NCI-H748 (cell line): Measurements from ENCODE around the gene RANBP17.
"Not testable (repeated sequence)": the region's sequence is repeated elsewhere in the genome, so short reads cannot be mapped to it uniquely, and the experiment has no call there.

Source experiments
- DNase-seq: peaks from one replicate; lab custom pipeline; 2025; ENCODE audit not compliant: unreplicated experiment; lab: John Stamatoyannopoulos, UW

The RANBP17 gene

DNA sequence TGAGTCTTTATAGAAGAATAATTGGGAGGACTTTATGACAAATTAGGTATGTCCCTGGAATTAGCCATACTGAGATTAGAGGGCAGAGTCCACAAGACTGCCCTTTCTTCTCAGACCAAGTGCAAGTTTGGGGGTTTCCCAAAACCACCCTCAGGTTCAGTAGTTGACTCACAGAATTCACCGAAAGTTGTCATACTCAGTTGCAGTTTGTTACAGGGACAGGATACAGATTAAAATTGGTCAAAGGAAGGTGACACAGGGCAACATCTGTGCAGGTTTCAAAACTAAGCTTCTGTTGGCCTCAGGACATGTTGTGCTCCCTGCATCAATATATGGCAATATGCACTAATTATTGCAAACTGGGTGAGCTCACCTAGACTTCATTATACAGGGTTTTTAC is 3.8 kb downstream of the RANBP17 start:
- no peak for DNase-seq

DNA sequence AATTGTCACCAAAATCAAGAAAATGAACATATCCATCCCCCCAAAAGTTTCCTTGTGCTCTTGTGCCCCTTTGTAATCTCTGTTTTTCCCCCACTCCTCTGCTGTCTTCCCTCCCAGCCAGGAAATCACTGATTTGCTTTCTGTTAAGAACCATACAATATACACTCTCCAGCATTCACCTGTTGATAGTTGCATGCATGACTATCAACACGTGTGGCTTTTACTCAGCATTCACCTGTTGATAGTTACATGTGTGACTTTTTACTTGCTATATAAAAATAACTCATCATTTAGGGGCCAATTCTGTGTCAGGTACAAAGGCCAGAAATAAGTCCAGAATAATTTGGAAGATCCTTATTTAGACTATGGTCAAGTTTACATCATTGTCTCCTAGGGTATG is 6.0 kb downstream of the RANBP17 start:
- no peak for DNase-seq

DNA sequence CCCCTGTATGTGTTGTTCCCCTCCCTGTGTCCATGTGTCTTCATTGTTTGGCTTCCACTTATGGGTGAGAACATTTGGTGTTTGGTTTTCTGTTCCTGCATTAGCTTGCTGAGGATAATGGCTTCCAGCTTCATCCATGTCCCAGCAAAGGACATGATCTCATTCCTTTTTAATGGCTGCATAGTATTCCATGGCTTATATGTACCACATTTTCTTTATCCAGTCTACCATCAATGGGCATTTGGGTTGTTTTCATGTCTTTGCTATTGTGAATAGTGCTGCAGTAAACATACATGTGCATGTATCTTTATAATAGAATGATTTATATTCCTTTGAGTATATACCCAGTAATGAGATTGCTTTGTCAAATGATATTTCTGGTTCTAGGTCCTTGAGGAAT is 8.6 kb downstream of the RANBP17 start:
- not testable (repeated sequence) for DNase-seq

DNA sequence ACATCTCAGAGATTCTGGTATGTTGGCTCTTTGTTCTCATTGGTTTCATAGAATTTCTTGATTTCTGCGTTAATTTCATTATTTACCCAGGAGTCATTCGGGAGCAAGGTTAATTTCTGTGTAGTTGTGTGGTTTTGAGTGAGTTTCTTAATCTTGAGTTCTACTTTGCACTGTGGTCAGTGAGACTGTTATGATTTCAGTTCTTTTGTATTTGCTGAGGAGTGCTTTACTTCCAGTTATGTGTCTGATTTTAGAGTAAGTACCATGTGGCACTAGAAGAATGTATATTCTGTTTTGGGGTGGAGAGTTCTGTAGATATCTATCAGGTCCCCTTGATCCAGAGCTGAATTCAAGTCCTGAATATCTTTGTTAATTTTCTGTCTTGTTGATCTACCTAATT is 12.2 kb downstream of the RANBP17 start:
- no peak for DNase-seq

DNA sequence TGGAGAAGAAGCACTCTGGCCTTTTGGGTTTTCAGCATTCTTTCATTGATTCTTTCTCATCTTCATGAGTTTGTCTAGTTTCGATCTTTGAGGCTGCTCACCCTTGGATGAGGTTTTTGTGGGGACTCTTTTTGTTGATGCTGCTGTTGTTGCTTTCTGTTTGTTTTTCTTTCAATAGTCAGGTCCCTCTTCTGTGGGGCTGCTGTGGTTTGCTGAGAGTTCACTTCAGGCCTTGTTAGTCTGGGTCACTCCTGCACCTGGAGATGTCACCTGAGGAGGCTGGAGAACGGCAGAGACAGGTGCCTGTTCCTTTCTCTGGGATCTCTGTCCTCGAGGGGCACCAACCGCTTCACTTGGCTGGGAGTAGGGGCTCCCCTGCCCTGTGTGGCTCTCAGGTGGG is 14.0 kb downstream of the RANBP17 start:
- DNase-seq = no peak

DNA sequence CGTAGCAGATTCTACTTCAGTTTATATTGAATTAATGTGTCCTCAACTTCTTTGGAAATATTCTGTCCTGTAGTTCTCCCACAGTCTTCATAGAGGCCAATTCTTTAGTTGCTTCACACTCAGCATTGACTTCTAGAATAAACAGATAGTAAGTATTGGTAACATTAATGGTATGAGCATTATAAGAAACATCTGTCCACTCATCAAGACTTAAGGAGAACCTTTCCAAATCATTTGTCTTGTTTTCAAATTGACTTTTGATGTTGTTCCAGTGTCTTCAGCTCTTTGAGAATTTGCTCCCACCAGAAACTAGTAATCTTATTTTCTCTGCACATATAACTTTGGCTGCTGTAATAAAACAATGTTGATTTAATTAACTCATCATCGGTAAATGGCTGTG is 18.3 kb downstream of the RANBP17 start:
- DNase-seq = no peak

DNA sequence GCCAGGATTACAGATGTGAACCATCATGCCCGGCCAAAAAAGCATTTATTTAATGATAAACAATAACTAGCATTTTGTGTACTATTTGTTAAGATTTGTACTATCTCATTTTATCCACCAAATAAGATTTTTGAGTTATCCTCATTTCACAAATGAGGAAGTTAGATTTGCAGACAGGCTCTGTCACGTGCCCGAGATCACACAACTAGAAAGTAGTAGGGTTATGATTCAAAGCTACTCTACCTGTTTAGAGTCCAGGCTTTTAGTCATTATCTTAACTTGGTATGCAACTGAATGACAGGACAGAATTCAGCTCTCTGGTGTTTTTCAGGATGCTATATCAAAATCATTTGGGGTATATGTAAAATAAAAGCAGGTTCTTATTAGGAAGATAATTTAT is 20.5 kb downstream of the RANBP17 start:
- no peak for DNase-seq

DNA sequence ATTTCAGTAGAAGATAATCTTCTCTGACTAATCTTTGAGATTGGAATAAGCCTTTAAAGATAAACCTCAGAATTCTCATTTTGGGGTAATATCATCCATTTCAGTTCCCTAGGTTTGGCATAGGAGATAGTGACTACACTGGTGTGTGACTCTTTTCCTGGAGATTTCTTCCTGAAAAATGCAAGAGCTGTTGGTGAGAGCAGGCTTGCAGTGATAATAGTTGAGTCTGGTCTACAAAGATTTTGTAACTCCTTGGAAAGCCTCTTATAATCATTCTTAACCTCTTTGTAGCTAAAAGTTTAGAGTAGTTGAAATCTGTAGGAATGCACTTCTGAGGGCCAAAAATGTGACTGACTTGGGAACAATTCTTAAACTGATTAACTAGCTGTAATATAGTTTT is 23.4 kb downstream of the RANBP17 start:
- DNase-seq = no peak

DNA sequence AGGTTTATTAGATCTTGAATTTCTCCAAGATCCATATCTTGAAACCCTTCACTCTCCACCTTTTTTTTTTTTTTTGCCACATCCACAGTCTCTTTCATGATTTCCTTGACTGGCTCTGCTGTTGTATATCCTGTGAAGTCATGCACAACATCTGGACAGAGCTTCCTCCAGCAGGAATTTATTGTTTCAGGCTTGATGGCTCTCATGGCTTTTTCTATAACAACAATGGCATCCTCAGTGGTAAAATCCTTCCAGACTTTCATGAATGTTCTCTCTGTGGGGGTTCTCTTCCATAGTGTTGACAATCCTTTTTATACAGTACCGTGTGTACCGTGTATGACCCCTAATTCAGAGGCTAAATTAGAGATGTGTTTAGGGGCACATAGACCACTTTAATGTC is 24.0 kb downstream of the RANBP17 start:
- no peak for DNase-seq

DNA sequence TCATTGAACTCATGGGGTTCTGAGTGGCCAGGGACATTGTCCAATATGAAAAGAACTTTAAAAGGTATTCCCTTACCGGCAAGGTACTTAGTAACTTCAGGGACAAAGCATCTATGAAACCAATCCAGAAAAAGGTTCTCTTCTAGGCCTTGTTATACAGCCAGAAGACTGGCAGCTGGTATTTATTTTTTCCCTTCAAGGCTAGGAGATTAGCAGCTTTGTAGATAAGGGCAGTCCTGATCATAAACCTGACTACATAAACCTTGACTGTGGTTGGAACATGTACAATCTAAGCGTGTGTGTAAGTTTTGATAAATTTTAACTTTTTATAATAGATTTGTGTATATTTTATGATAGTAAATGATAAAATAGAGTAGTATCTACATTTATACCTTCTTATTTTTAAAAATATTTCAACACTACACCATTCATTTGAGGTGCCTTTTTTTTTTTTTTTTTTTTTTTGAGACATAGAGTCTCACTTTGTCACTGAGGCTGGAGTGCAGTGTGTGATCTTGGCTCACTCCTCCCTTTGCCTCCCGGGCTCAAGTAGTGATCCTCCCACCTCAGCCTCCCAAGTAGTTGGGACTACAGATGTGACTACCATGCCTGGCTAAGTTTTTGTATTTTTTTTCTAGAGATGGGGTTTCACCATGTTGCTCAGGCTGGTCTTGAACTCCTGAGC is 24.5 kb downstream of the RANBP17 start:
- DNase-seq = no peak

DNA sequence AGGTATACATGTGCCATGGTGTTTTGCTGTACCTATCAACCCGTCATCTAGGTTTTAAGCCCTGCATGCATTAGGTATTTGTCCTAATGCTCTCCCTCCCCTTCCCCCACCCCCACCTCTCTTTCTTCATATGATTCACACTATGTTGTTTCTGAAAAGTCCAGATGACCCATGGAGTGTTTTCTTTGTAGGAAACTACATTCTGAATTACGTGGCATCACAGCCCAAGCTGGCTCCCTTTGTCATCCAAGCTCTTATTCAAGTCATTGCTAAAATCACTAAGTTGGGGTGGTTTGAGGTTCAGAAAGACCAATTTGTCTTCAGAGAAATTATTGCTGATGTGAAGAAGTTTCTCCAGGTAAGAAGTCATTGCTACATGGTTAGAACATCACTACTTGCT is 30.4 kb downstream of the RANBP17 start:
- no peak for DNase-seq

DNA sequence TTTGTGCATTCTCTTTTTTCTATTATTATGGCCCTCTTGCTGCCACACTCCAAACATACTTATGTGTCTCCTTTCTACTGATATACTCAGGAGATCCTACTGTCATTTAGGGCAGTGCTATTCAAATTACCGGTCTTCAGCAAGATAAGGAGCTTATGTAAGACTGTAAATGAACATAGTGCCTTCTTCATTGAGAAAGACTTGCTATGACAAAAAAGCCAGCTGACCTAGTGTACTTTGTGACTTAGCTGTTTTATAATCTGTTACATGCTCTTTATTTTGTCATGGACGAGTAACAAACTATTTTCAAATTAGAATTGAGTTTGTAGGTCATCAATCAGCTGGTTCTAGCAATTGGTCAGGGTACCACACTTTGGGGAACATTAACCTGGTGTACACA is 32.8 kb downstream of the RANBP17 start:
- no peak for DNase-seq

DNA sequence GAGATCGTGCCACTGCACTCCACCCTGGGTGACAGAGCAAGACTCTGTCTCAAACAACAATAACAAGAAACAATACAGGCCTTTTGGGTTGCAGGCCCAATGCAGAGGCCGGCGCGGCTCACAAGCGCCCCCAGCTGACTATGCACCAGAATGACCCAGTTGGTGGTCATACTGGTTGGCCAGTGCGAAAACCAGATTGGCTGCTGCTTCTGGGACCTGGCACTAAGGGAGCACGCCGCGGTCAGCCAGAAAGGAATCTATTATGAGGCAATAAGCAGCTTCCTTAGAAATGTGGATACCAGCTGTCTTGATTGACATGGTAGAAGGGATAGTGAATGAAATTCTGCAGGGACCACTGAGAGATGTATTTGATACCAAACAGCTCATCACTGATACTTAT is 35.0 kb downstream of the RANBP17 start:
- no peak for DNase-seq

DNA sequence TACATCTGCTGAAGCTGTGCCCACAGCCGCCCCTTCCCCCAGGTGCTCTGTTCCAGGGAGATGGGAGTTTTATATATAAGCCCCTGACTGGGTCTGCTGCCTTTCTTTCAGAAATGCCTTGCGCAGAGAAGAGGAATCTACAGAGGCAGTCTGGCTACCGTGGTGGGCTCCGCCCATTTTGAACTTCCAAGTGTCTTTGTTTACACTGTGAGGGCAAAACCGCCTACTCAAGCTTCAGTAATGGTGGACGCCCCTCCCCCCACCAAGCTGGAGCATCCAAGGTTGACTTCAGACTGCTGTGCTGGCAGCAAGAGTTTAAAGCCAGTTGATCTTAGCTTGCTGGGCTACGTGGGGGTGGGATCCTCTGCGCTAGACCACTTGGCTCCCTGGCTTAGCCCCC is 41.3 kb downstream of the RANBP17 start:
- no peak for DNase-seq

DNA sequence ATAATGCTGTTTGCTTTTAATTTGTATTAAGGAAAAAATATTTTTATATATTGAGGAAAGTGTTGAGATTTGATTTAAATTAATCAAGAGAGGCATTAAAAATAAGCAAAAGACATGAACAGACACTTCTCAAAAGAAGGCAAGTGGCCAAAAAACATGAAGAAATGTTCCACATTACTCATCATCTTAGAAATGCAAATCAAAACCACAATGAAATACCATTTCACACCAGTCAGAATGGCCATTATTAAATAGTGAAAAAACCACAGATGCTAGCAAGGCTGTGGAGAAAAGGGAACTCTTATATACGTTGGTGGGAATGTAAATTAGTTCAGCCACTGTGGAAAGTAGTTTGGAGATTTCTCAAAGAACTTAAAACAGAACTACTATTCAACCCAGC is 45.9 kb downstream of the RANBP17 start:
- DNase-seq = no peak

DNA sequence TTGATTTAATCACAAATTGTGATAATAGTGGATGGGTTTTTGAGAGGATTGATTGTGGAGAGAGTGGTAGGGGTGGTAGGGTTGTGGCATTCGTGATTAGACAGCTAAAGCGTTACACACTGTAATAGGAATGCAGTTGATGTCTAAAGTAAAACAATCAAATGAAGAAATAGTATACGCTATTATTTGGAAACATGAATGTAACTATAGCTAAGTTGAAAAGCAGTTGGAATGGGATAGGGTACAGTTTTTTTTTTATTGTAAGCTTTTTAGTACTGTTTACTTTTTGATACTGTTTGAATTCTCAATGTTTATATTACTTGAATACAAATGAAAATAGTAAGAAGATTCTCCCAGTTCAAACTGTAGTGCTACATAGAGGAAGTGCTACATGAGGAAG is 51.8 kb downstream of the RANBP17 start:
- DNase-seq = no peak

DNA sequence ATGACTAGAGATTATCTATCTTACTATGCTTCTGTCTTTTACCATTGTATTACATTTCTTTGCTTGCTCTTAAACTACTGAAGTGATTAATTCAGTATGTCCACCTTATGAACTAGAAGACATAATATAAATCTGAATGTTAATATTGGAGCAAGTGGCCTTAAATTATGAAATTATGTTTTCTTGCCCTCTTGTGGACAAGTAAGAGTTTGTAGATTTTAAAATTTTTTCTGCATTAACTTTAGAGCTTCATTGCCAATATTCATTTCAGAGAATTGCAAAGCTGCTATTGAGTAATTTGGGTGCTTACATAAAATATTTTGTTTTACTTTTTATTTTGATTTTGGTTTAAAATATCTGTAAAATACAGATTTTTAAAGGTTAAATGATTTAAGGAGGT is 55.3 kb downstream of the RANBP17 start:
- no peak for DNase-seq

DNA sequence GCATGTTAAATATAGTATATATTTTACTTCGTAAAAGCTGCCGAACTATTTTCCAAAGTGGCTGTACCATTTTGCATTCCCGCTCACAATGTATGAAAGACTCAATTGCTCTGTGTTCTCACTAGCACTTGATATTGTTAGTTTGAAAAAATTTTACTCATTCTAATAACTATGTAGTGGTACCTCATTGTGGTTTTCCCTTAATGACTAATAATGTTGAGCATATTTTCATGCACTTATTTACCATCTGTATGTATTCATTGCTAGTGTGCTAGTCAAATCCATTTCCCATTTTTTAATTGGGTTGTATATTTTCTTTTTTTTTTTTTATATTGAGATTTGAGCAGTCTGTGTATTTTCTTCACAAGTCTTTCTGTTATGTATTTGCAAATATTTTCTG is 58.4 kb downstream of the RANBP17 start:
- DNase-seq = no peak

DNA sequence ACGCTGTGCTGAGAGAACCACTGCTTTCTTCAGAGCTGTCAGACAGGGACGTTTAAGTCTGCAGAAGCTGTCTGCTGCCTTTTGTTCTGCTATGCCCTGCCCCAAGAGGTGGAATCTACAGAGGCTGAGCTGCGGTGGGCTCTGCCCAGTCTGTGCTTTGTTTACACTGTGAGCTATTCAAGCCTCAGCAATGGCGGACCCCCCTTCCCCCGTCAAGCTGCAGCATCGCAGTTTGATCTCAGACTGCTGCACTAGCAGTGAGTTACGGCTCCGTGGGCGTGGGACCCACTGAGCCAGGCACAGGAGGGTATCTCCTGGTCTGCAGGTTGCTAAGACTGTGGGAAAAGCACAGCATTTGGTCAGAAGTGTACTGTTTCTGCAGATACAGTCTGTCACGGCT is 60.5 kb downstream of the RANBP17 start:
- DNase-seq = not testable (repeated sequence)

DNA sequence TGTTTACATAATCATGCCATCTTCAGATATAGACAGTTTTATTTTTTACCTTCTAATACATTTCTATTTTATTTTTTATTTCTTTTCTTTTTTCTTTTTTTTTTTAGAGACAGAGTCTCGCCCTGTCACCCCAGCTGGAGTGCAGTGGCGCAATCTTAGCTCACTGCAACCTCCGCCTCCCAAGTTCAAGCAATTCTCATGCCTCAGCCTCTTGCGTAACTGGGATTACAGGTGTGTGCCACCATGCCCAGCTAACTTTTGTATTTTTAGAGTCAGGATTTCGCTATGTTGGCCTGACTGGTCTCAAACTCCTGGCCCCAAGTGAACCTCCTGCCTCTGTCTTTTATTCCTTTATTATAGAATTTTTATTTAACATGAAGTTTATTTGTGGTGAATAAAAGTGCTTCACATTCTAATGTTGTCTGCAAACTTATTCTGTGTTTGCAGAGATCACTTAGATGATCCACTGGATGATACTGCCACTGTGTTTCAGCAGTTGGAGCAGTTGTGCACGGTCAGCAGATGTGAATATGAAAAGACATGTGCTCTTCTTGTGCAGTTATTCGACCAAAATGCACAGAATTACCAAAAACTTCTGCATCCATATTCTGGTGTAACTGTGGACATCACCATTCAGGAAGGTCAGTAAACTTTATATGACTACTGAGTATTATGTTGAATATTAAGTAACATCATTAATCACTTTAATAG is 62.2 kb downstream of the RANBP17 start:
- DNase-seq = no peak

DNA sequence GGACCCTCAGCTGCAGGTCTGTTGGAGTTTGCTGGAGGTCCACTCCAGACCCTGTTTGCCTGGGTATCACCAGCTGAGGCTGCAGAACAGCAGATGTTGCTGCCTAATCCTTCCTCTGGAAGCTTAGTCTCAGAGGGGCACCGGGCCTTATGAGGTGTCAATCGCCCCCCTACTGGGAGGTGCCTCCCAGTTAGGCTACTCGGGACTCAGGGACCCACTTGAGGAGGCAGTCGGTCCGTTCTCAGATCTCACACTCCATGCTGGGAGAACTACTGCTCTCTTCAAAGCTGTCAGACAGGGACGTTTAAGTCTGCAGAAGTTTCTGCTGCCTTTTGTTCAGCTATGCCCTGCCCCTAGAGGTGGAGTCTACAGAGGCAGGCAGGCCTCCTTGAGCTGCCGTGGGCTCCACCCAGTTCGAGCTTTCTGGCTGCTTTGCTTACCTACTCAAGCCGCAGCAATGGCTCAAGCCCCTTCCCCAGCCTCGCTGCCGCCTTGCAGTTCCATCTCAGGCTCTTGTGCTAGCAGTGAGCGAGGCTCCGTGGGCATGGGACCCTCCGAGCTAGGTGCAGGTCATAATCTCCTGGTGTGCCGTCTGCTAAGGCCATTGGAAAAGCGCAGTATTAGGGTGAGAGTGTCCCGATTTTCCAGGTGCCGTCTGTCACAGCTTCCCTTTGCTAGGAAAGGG is 73.9 kb downstream of the RANBP17 start:
- not testable (repeated sequence) for DNase-seq

DNA sequence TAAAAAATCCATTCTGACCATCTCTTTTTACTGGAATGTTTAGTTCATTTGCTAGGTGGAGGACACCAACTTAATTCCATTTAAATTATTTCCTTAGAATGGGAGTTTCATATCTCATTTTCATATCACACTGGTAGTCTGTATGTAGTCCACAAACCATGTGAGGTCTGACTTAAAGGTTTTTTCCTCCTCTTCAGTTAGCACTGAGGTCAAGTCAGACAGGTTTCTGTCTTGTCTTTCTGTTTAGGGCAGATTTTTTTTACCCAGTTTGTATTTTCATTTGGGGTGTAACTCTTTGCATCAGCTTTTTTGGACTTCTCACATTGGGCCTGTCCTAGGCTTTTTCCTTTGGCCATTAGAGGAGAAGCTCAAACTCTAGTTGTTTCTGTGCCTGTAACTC is 75.3 kb downstream of the RANBP17 start:
- DNase-seq = no peak
